ENCODE results near the gene DICER1.

Gene DICER1

DNA sequence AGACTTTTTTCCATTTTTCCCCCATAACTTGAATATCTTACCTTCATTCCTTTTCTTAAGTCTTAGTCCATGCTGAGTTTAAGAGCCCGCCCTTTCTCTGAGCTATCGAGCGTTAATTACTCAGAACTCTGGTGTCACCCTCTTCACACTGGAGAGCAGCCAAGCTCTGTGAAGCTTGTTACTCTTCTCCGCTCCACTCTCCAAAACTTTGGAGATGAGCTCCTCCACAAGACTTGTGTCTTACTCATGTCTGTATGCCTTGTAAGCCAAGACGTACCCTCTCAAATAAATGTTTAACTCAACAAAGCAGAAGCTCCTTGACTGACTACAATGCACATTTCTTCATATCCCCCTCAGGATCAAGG is 54.7 kb downstream of the DICER1 start:
- no peaks in the 10 kb centered on the region for H3K9me3 Mint-ChIP-seq
- no peak overlapping the region for H3K4me3 Mint-ChIP-seq
- H3K36me3 Mint-ChIP-seq: peaks cover 22% of the 10 kb centered on the region
- H3K27ac Mint-ChIP-seq: peak overlapping the region; percentile 56
- peaks cover 33% of the 10 kb centered on the region for H3K4me1 Mint-ChIP-seq
- H3K27me3 Mint-ChIP-seq: no peaks in the 10 kb centered on the region

DNA sequence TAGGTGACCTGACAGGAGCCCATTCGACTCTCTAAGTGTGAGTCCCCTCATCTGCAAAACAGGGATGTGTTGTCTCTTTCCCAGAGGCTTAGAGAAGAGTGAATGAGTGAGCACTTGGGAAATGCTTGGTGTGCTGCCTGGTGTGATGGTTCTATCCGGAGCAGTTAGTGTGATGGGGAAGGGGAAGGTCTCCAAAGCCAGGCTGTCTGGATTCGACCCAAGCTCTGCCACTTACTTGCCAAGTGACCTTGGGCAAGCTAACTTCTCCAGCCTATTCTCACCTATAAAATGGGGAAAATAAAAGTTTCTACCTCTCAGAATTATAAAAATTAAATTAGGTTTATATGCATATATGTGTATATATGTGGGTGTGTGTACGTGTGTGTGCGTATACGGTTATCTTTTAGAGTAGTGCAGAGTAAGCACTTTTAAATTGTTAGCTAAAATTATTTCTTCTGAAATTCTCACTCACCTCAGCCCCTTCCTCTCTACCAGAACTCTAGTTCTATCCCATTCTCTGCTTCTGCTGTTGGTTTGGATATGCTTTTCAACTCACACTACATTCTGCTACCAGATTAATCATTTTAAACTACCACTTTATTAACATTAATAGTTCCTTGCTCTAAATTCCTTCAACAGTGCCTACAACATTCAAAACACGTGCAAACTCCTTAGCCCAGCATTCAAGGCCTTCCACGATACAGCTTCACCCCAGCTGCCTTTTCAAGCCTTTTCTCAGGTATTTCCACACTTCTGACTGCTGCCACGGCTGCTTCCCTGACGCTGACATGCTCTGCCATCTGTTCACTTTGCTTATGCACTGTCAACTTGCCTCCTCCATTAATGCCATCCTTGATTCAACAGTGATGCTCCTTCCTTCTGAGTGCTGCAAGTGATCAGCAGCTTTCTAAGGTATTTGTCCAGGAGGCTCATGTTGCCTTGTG is 55.3 kb downstream of the DICER1 start:
- Mint-ChIP-seq H3K36me3 (peaks cover 24% of the 10 kb centered on the region), H3K27ac (peak overlapping the region; percentile 56), H3K27me3 (no peaks in the 10 kb centered on the region), H3K9me3 (no peaks in the 10 kb centered on the region), H3K4me1 (peaks cover 37% of the 10 kb centered on the region), H3K4me3 (no peak overlapping the region)

DNA sequence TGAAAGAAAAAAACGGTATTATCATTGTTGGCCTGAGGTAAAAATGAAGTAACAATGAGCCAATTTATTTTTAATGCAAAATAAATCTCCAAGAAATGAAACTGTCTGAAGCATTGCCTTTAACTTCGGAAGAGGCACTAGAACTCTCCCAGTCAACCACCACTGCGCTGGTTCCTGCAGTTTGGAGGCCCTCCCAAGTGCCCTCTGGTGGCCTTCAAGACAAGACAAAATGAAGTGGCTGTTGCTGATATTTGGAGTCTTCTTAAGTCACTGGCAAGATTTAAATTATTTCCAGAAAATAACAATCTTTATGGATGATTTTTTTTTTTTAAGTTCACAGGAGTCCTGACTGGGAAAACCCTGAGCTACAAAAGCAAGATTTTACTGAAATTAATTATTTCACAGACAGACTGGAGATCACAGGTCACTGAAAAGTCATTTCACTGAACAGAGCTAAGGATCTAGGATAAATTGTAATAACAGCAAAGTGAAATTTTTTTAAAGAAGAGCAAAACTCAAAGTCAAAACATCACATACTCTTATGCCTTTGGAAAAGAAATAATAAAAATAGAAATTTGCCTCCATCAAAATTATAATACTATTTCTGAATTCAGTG is 58.2 kb downstream of the DICER1 start:
- Mint-ChIP-seq H3K4me3 (no peak overlapping the region), H3K27ac (peak overlapping the region; percentile 51), H3K9me3 (no peaks in the 10 kb centered on the region), H3K4me1 (peaks cover 37% of the 10 kb centered on the region), H3K27me3 (no peaks in the 10 kb centered on the region), H3K36me3 (peaks cover 20% of the 10 kb centered on the region)

DNA sequence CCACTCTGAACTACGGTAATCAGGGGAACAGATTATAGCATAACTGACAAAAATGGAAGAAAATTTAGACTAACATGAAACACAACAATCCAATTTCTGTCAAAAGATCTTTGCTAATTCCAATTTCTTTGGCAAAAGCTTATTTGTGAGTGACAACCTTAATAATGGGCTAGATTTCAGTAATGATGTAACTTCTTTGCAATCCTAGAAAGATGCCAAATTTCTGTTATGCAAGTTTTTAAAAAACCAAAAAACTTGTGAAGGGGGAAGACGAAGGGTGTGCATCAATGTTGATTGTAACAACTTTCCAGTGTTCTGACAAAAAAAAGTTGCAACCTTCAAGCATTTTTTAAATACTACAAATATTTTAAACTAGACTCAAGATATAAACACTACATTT is 59.9 kb downstream of the DICER1 start:
- Mint-ChIP-seq H3K4me3 (no peak overlapping the region), H3K4me1 (peaks cover 30% of the 10 kb centered on the region), H3K36me3 (peaks cover 9% of the 10 kb centered on the region), H3K9me3 (no peaks in the 10 kb centered on the region), H3K27ac (no peak overlapping the region), H3K27me3 (no peaks in the 10 kb centered on the region)

DNA sequence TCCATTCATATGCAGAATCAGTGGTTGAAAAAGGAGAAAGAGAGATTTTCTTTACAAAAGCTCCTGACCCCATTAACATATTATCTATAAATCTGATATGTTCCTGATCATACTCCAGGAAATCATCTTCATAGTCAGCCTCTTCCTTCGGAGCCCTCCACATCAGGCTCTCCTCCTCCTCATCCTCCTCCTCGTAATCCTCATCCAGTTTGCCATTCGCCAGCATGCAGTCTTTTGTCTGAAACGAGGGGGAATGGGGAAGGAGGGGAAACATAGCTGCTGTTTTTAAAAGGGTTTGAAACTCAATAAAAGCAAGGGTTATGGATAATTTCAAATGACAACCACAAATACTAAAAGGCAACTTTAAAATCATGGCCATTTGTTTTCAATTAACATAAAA is 60.9 kb downstream of the DICER1 start:
- no peaks in the 10 kb centered on the region for H3K9me3 Mint-ChIP-seq
- H3K4me3 Mint-ChIP-seq: no peak overlapping the region

DNA sequence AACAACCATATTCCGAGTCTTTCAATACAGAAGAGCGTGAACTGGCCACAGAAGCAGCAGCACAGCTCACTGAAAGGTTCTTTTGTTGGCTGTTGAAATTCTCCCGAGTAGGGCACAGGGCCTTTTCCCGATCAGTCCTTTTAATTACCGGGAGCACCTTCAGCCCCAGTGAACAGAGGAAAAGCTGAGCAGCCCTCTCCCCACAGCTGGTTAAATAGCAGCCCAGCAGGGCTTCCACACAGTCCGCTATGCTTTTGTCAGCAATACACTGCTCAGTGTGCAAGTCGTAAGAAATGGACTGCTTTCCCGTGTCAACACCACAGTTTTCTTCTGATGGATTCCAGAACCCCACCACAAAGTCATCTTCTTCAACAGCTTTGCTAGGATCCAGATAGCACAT is 61.3 kb downstream of the DICER1 start:
- H3K4me1 Mint-ChIP-seq: peaks cover 26% of the 10 kb centered on the region
- H3K36me3 Mint-ChIP-seq: peaks cover 8% of the 10 kb centered on the region
- no peaks in the 10 kb centered on the region for H3K9me3 Mint-ChIP-seq

More for the DNA sequence above, 60.9 kb downstream of the DICER1 start:
- peak overlapping the region; percentile 60 for H3K27ac Mint-ChIP-seq
- peaks cover 8% of the 10 kb centered on the region for H3K36me3 Mint-ChIP-seq
- peaks cover 26% of the 10 kb centered on the region for H3K4me1 Mint-ChIP-seq
- no peaks in the 10 kb centered on the region for H3K27me3 Mint-ChIP-seq

DNA sequence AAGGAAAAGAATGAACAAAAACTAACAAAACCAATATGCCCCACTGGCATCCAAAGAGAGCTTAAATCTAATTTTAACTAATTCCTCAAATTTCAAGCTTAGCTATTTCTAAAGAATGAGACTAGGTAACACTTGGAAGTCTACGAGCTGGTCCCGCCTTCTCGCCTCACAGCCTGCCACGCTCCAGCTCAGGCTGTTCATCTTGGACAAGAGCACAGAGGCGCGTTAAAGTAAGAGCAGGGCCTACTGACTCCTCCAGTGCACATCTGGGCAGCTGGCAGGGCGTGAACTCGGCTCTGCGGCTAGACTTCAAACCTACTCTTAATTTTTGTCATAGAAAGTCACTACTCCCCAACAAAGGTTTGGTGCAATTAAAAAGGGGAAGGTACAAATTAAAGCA is 64.6 kb downstream of the DICER1 start:
- no peaks in the 10 kb centered on the region for H3K9me3 Mint-ChIP-seq

More for the DNA sequence above, 61.3 kb downstream of the DICER1 start:
- no peak overlapping the region for H3K4me3 Mint-ChIP-seq
- no peak overlapping the region for H3K27ac Mint-ChIP-seq
- H3K27me3 Mint-ChIP-seq: no peaks in the 10 kb centered on the region

DNA sequence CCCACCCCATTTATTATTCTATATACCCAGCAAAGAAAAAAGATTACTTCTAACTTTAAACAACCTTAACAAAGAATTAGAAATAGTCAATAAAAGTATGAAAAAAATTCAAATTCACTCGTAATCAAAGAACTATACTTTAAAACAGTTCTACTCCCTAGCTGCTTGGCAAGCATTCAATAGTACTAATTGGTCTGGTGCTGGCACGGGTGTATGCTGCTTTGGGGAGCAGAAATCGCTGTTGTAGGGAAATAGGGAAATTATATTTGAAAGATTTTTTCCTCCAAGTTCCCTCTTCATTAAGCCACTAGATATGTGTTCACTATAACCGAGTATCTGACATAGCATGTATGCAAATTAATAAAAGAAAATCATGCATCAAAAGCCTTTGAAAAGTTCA is 65.7 kb downstream of the DICER1 start:
- H3K4me3 Mint-ChIP-seq: no peak overlapping the region
- no peaks in the 10 kb centered on the region for H3K4me1 Mint-ChIP-seq
- H3K9me3 Mint-ChIP-seq: no peaks in the 10 kb centered on the region
- H3K36me3 Mint-ChIP-seq: peaks cover 5% of the 10 kb centered on the region
- H3K27ac Mint-ChIP-seq: no peak overlapping the region
- H3K27me3 Mint-ChIP-seq: no peaks in the 10 kb centered on the region

More for the DNA sequence above, 64.6 kb downstream of the DICER1 start:
- H3K4me3 Mint-ChIP-seq: no peak overlapping the region
- no peaks in the 10 kb centered on the region for H3K27me3 Mint-ChIP-seq
- H3K36me3 Mint-ChIP-seq: peaks cover 6% of the 10 kb centered on the region
- peaks cover 3% of the 10 kb centered on the region for H3K4me1 Mint-ChIP-seq
- peak overlapping the region; percentile 84 for H3K27ac Mint-ChIP-seq

DNA sequence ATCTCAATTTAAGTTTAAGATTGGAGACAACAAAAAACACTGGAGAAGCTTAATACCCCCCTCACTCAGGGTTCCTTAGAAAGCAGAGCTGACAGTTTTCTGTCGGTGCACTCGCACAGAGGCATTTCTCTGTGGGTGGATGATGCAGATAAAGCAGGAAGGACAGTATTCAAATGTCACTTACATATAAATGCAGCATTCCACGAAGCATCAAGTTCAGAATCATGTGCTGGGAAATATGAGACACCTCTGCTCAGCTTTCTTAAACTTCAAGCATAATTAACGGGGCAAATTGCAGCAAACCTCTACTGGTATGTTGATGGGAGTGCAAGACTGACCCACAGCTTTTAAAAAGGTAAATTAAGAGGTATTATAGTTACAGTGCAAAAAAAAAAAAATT is 68.7 kb downstream of the DICER1 start:
- no peak overlapping the region for H3K27ac Mint-ChIP-seq
- no peaks in the 10 kb centered on the region for H3K27me3 Mint-ChIP-seq

DNA sequence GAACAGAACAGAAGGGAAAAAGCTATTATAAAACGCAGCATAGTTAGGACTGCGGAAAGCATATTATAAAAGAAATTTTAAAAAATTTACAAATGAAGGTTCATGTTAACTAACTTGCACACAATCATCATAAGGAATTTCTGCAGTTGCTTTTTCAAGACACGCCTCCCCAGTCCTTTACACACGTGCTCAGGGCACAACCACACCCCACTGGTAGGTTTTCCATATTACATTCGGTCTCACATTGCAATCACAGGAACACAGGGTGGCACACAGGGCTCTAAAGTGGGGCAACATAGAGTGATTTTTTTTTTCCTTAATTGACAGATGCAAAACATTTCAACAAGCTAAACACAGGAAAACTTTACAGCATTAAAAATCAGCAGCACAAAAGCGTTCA is 69.7 kb downstream of the DICER1 start:
- Mint-ChIP-seq H3K27ac (no peak overlapping the region), H3K4me3 (no peak overlapping the region), H3K4me1 (no peaks in the 10 kb centered on the region), H3K9me3 (no peaks in the 10 kb centered on the region), H3K27me3 (no peaks in the 10 kb centered on the region), H3K36me3 (peaks cover 10% of the 10 kb centered on the region)

More for the DNA sequence above, 68.7 kb downstream of the DICER1 start:
- Mint-ChIP-seq H3K4me3 (no peak overlapping the region), H3K36me3 (peaks cover 10% of the 10 kb centered on the region), H3K4me1 (no peaks in the 10 kb centered on the region), H3K9me3 (no peaks in the 10 kb centered on the region)

DNA sequence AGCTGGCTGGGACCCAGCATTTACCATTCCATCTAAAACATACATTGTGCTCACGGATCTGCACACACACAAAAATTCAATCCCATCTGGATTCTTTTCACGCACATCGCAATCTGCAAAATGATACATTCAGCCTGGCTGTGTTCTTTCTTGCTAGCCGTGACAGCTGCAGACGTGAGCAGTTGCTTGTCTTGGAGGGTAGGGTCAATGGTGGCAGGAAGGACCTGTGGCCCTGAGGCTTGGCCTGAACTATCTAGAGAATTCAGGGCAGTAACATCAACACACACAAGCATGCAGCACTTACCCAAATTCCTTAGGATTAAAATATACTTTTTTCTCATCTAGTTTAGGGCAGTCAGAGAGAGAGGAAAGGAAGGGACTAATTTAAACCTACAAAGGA is 72.0 kb downstream of the DICER1 start:
- Mint-ChIP-seq H3K27me3 (no peaks in the 10 kb centered on the region), H3K27ac (peak overlapping the region; percentile 26), H3K4me3 (no peak overlapping the region), H3K36me3 (peaks cover 8% of the 10 kb centered on the region), H3K4me1 (no peaks in the 10 kb centered on the region), H3K9me3 (no peaks in the 10 kb centered on the region)

DNA sequence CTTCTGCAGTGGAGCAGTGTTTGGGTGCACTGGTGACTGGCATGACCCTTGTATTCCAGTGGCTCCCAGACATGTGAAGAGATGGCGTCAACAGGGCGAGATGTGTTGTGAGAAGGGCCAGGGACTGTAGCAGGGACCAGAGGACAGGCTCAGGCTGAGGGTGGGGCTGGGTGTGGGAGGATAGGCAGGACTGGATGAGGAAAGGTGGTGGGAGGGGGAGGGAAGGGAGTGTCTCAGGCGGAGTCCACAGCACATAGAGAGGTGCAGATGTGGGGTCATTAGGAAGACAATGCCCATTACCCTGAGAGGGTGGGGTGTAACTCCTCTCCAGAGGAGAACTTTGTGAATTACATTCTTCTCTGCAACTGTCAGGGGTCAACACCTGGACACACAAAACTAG is 78.5 kb downstream of the DICER1 start:
- H3K4me3 Mint-ChIP-seq: no peak overlapping the region
- H3K9me3 Mint-ChIP-seq: no peaks in the 10 kb centered on the region
- no peak overlapping the region for H3K27ac Mint-ChIP-seq
- no peaks in the 10 kb centered on the region for H3K4me1 Mint-ChIP-seq
- H3K36me3 Mint-ChIP-seq: no peaks in the 10 kb centered on the region
- H3K27me3 Mint-ChIP-seq: peaks cover 2% of the 10 kb centered on the region

DNA sequence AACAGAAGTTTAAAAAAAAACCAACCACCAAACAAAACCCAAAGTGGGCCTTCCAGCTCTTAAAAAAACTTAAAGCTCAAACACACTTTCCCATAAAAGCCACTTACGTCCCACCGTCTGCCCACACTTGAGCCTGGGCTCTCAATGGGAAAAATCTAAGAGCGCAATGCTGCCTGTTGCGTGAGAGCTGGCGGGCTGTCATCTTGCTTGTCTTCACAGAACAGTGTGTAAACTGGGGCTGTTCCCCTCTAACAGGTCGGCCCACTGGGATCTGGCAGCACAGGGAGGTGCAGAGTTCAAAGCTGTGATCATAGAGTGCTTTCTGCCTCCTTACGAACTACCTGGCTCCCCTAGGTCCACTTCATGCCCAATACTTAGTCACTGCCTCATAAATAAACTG is 80.0 kb downstream of the DICER1 start:
- peaks cover 2% of the 10 kb centered on the region for H3K27me3 Mint-ChIP-seq
- no peaks in the 10 kb centered on the region for H3K4me1 Mint-ChIP-seq
- H3K27ac Mint-ChIP-seq: no peak overlapping the region
- no peak overlapping the region for H3K4me3 Mint-ChIP-seq
- H3K9me3 Mint-ChIP-seq: no peaks in the 10 kb centered on the region
- no peaks in the 10 kb centered on the region for H3K36me3 Mint-ChIP-seq

DNA sequence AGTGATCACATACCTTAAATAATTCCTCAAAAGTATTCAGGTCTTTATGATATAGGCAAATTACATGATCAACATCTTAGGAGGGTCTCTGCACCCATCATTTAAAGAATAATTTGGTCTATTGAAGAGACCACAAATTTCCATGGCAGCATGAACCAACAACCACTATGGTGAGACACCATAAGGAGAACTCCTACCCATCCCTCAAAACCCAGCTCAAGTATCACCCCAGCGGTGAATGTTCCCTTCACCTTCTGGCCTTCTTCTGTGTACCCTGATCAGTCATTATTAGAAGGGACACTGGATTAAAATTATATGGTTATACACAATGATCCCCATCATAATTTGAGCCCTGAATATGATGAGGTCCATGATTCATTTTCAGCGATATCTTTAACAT is 81.5 kb downstream of the DICER1 start:
- Mint-ChIP-seq H3K4me1 (no peaks in the 10 kb centered on the region), H3K4me3 (no peak overlapping the region), H3K36me3 (no peaks in the 10 kb centered on the region), H3K27me3 (peaks cover 3% of the 10 kb centered on the region), H3K27ac (no peak overlapping the region), H3K9me3 (no peaks in the 10 kb centered on the region)

DNA sequence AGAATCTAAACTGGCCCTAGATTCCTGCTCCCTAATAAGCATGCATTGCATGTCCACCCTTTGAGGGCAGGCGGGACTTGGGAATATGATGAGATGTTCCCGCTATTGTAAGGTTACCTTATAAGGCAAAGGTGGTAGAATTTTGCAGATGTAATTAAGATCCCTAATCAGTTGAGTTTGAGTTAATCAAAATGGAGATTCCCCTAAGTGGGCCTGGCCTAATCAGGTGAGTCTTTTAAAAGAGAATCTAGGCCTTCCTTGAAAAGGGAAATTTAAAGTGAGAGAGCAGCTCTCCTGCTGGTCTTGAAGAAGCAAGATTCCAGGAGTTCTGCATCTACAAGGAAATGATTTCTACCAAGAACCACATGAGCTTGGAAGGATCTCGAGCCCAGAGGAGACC is 83.4 kb downstream of the DICER1 start:
- Mint-ChIP-seq H3K36me3 (no peaks in the 10 kb centered on the region), H3K27me3 (peaks cover 3% of the 10 kb centered on the region), H3K27ac (no peak overlapping the region), H3K9me3 (no peaks in the 10 kb centered on the region), H3K4me1 (no peaks in the 10 kb centered on the region), H3K4me3 (no peak overlapping the region)

DNA sequence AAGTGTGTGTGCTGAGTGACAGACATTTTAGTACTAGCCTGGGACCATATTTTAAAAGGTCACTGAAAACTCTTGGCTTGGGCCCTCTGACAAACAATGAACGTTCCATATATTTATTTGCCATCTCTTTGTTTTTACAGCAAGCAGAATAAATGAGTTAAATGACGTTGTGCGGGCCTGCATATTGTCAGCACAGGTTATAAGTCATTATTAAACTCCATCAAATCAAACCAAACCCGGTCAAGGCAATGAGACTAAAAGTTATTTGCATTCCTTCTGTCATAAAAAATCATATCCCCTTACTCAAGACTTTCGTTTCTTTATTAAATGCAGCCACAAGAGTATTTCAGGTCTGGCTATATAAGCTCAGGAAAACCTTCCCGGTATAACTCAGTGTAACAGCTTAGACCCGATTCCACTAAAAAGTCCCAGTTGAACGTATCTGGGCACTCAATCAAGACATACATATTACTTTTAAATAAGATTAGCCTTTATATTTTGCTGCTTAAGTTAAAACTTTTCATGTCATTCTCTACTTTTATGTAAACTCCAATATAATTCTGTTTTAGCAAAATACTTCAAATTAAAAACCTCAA is 84.9 kb downstream of the DICER1 start:
- H3K4me1 Mint-ChIP-seq: no peaks in the 10 kb centered on the region
- no peak overlapping the region for H3K27ac Mint-ChIP-seq
- H3K27me3 Mint-ChIP-seq: peaks cover 3% of the 10 kb centered on the region

More for the DNA sequence above, 84.9 kb downstream of the DICER1 start:
- no peaks in the 10 kb centered on the region for H3K36me3 Mint-ChIP-seq
- H3K4me3 Mint-ChIP-seq: no peak overlapping the region
- no peaks in the 10 kb centered on the region for H3K9me3 Mint-ChIP-seq
